HG03095 (cell line): Measurements from ENCODE around the gene FGGY.

Source experiments
- ATAC-seq: cut with Tn5 transposase; IDR thresholded peaks from one replicate; pipeline ENCODE4 v1.9.1; 2021; ENCODE audit warnings: moderate library complexity; ENCODE audit not compliant: unreplicated experiment

Gene FGGY

GRCh38 chr1:59315529-59316463 is 18.9 kb downstream of the FGGY start:
- ATAC-seq: no peak

- ATAC-seq: no peak
Measured at GRCh38 chr1:59316497-59317128, 19.7 kb downstream of the FGGY start.

- ATAC-seq: no peak
Measured at GRCh38 chr1:59317343-59317742, 20.4 kb downstream of the FGGY start.

- no peak for ATAC-seq
Measured at GRCh38 chr1:59317780-59318179, 20.9 kb downstream of the FGGY start.

GRCh38 chr1:59318271-59318860 is 21.5 kb downstream of the FGGY start:
- ATAC-seq: no peak

GRCh38 chr1:59322394-59322793 is 25.5 kb downstream of the FGGY start:
- ATAC-seq: no peak

- ATAC-seq: no peak
Measured at GRCh38 chr1:59322814-59323213, 25.9 kb downstream of the FGGY start.

GRCh38 chr1:59323879-59324278 is 27.0 kb downstream of the FGGY start:
- no peak for ATAC-seq

GRCh38 chr1:59328353-59328752 is 31.5 kb downstream of the FGGY start:
- no peak for ATAC-seq

GRCh38 chr1:59329412-59330053 is 32.6 kb downstream of the FGGY start:
- no peak for ATAC-seq

GRCh38 chr1:59331686-59332620 is 35.1 kb downstream of the FGGY start:
- no peak for ATAC-seq

- ATAC-seq: no peak
Measured at GRCh38 chr1:59332983-59333382, 36.1 kb downstream of the FGGY start.

- ATAC-seq: no peak
Measured at GRCh38 chr1:59333626-59334277, 36.9 kb downstream of the FGGY start.

GRCh38 chr1:59340411-59341307 is 43.8 kb downstream of the FGGY start:
- peak; percentile 61 for ATAC-seq

- no peak for ATAC-seq
Measured at GRCh38 chr1:59342801-59343575, 46.1 kb downstream of the FGGY start.

- ATAC-seq: no peak
Measured at GRCh38 chr1:59343576-59343840, 46.6 kb downstream of the FGGY start.

- no peak for ATAC-seq
Measured at GRCh38 chr1:59345221-59345620, 48.3 kb downstream of the FGGY start.

- ATAC-seq: no peak
Measured at GRCh38 chr1:59346429-59346828, 49.5 kb downstream of the FGGY start.
